SK-N-SH treated with all-trans-retinoic acid at 6 μM for 48 hours (cell line): Measurements from ENCODE around the gene JHY.

ENCODE experiments used
- ATAC-seq: fragments of 200-7000 bp; cut with Tn5 transposase; 3 replicates; pipeline ENCODE4 v1.9.1; 2020; ENCODE audit warnings: mild to moderate bottlenecking, moderate library complexity
- ARNTL ChIP-seq: fragments of 450-650 bp; formaldehyde crosslinking; IDR thresholded peaks from 2 replicates; pipeline ENCODE4 v1.5.0; 2020; ENCODE audit warnings: low read depth, mild to moderate bottlenecking, moderate library complexity, borderline replicate concordance
- CSDC2 ChIP-seq: fragments of 250-450 bp; sonication (Bioruptor Pico); IDR thresholded peaks from 2 replicates; pipeline ENCODE4 v1.5.0; 2020; ENCODE audit warnings: mild to moderate bottlenecking, moderate library complexity
- ESRRG ChIP-seq: fragments of 250-450 bp; sonication (Bioruptor Pico); IDR thresholded peaks from 2 replicates; pipeline ENCODE4 v1.6.1; 2021; ENCODE audit warnings: mild to moderate bottlenecking
- GLIS3 ChIP-seq: fragments of 250-450 bp; sonication (Bioruptor Pico); IDR thresholded peaks from 2 replicates; pipeline ENCODE4 v1.5.0; 2020; ENCODE audit warnings: mild to moderate bottlenecking, moderate library complexity
- ISL1 ChIP-seq: fragments of 250-450 bp; sonication (Bioruptor Pico); IDR thresholded peaks from 2 replicates; pipeline ENCODE4 v2.1.2; 2022; ENCODE audit warnings: mild to moderate bottlenecking, moderate library complexity
- PPARA ChIP-seq: fragments of 250-450 bp; sonication (Bioruptor Pico); IDR thresholded peaks from 2 replicates; pipeline ENCODE4 v1.5.0; 2020; ENCODE audit warnings: mild to moderate bottlenecking, borderline replicate concordance
- RARB ChIP-seq: fragments of 250-450 bp; sonication (Bioruptor Pico); IDR thresholded peaks from 2 replicates; pipeline ENCODE4 v1.8.0; 2021; ENCODE audit warnings: mild to moderate bottlenecking, moderate library complexity
- SNAI2 ChIP-seq: fragments of 250-450 bp; sonication (Bioruptor Pico); IDR thresholded peaks from 2 replicates; pipeline ENCODE4 v1.5.0; 2020; ENCODE audit warnings: mild to moderate bottlenecking, moderate library complexity
- TCF4 ChIP-seq: fragments of 250-450 bp; sonication (Bioruptor Pico); IDR thresholded peaks from 2 replicates; pipeline ENCODE4 v1.8.0; 2021; ENCODE audit warnings: mild to moderate bottlenecking, moderate library complexity, borderline replicate concordance
- TOX ChIP-seq: fragments of 250-450 bp; sonication (Bioruptor Pico); IDR thresholded peaks from 2 replicates; pipeline ENCODE4 v1.8.0; 2021; ENCODE audit warnings: mild to moderate bottlenecking, moderate library complexity, borderline replicate concordance
- ZC3H10 ChIP-seq: fragments of 250-450 bp; sonication (Bioruptor Pico); IDR thresholded peaks from 2 replicates; pipeline ENCODE4 v1.5.1; 2021; ENCODE audit warnings: mild to moderate bottlenecking, moderate library complexity
- ZFP3 ChIP-seq: fragments of 250-450 bp; sonication (Bioruptor Pico); IDR thresholded peaks from 2 replicates; pipeline ENCODE4 v1.5.0; 2020; ENCODE audit warnings: mild to moderate bottlenecking, moderate library complexity
- ZNF565 ChIP-seq: fragments of 450-650 bp; formaldehyde crosslinking; conservative IDR thresholded peaks from 2 replicates; pipeline ENCODE4 v1.5.0; 2020; ENCODE audit warnings: low read depth, mild to moderate bottlenecking, moderate library complexity
- ZNF70 ChIP-seq: fragments of 450-650 bp; formaldehyde crosslinking; IDR thresholded peaks from 2 replicates; pipeline ENCODE4 v1.5.0; 2020; ENCODE audit warnings: mild to moderate bottlenecking, moderate library complexity
- ZNF8 ChIP-seq: fragments of 450-650 bp; formaldehyde crosslinking; IDR thresholded peaks from 2 replicates; pipeline ENCODE4 v1.5.0; 2020; ENCODE audit warnings: mild to moderate bottlenecking, moderate library complexity
- TF ChIP-seq, protein P1 (sequence below): fragments of 250-450 bp; sonication (Bioruptor Pico); IDR thresholded peaks from 2 replicates; pipeline ENCODE4 v1.5.1; 2020; ENCODE audit warnings: low read depth, mild to moderate bottlenecking, moderate library complexity
- TF ChIP-seq, protein P2 (sequence below): fragments of 250-450 bp; sonication (Bioruptor Pico); IDR thresholded peaks from 2 replicates; pipeline ENCODE4 v1.5.1; 2021; ENCODE audit warnings: mild to moderate bottlenecking, moderate library complexity
- TF ChIP-seq, protein P3 (sequence below): fragments of 250-450 bp; sonication (Bioruptor Pico); IDR thresholded peaks from 2 replicates; pipeline ENCODE4 v1.5.0; 2020; ENCODE audit warnings: mild to moderate bottlenecking, moderate library complexity
- TF ChIP-seq, protein P4 (sequence below): fragments of 250-450 bp; sonication (Bioruptor Pico); IDR thresholded peaks from 2 replicates; pipeline ENCODE4 v1.8.0; 2021; ENCODE audit warnings: low read depth, mild to moderate bottlenecking, moderate library complexity, borderline replicate concordance

The JHY gene

DNA sequence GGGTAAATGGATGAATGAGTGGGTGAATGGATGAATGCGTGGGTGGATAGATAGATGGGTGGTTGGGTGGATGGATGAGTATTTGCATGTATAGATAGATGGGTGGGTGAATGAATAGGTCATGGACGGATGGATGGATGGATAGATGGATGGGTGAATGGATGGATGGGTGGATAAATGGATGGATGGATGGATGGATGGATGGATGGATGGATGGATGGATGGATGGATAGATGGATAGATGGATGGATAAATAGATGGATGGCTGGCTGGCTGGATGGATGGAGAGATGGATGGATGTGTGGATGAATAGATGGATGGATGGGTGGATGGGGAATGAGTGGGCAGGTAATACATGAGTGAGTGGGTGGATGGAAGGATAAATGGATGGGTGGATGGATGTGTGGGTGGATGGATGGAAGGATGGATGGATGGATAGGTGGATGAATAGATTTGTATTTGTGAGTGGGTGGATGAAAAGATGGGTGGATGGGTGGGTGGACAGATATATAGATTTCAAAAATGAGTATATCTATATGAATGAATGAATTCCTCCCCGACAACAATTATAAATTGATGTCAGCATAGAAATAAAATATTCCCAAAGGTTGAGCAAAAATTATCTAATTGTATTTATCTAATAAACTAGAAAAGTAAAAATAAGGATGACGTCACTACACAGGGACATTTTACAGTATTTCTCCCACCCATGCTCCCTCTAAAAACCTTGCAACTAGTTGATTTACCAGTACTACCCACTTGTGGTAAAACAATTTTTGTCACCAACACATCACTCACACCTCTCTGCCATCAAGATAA, 44.8 kb upstream of the JHY start:
- TF ChIP-seq RARB (CRISPR knock-in tag) (no peak), ISL1 (CRISPR knock-in tag) (no peak), ZNF565 (CRISPR knock-in tag) (no peak), ZFP3 (CRISPR knock-in tag) (no peak), CSDC2 (CRISPR knock-in tag) (no peak), ZC3H10 (CRISPR knock-in tag) (no peak), TOX (CRISPR knock-in tag) (no peak), ARNTL (no peak), ZNF70 (CRISPR knock-in tag) (no peak), GLIS3 (no peak), SNAI2 (CRISPR knock-in tag) (no peak)
- TF ChIP-seq, protein P1, sequence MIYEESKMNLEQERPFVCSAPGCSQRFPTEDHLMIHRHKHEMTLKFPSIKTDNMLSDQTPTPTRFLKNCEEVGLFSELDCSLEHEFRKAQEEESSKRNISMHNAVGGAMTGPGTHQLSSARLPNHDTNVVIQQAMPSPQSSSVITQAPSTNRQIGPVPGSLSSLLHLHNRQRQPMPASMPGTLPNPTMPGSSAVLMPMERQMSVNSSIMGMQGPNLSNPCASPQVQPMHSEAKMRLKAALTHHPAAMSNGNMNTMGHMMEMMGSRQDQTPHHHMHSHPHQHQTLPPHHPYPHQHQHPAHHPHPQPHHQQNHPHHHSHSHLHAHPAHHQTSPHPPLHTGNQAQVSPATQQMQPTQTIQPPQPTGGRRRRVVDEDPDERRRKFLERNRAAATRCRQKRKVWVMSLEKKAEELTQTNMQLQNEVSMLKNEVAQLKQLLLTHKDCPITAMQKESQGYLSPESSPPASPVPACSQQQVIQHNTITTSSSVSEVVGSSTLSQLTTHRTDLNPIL: no peak
- TF ChIP-seq, protein P2, sequence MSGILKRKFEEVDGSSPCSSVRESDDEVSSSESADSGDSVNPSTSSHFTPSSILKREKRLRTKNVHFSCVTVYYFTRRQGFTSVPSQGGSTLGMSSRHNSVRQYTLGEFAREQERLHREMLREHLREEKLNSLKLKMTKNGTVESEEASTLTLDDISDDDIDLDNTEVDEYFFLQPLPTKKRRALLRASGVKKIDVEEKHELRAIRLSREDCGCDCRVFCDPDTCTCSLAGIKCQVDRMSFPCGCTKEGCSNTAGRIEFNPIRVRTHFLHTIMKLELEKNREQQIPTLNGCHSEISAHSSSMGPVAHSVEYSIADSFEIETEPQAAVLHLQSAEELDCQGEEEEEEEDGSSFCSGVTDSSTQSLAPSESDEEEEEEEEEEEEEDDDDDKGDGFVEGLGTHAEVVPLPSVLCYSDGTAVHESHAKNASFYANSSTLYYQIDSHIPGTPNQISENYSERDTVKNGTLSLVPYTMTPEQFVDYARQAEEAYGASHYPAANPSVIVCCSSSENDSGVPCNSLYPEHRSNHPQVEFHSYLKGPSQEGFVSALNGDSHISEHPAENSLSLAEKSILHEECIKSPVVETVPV: no peak
- ATAC-seq: no peak

DNA sequence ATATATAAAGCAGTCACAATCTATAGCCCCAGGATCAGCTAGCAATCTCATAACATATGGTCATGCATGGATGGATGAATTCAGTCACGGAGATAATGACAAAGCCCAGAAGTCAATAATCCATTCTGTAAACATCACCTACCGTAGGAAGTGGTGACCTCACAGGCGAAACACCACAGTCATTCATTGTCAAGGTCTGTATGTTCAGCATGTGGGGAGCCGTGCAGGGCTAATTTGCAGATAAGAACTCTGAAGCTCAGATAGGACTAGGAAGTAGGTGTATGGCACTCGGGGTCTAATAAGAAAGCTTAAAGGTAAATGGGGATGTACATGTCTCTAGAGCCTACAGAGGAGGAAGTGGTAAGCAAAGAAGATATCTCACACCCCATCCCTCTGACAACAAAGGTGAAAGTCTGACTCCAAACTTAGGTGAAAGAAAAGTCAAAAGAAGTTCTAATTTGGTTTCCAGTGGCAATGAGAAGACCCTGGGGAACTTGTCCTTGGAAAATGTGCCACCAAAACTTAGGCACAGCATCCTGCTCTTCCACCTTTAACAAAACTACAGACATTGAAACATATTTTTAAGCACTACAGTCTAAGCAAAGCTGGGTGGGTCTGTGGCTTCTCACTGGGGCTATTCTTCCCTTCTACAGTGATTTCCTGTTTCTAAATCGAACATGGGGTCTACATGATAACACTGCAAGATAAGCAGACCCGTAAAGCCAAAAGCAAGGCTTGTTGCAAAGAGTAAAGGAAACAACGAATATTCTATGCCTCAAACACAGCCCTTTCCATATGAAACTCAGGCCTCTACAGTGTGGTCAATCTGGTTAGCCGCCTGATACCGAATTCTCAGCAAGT, 39.0 kb upstream of the JHY start:
- TF ChIP-seq ZNF70 (CRISPR knock-in tag) (no peak), TOX (CRISPR knock-in tag) (no peak), RARB (CRISPR knock-in tag) (no peak), TCF4 (CRISPR knock-in tag) (no peak), ZFP3 (CRISPR knock-in tag) (no peak), ESRRG (CRISPR knock-in tag) (no peak)
- TF ChIP-seq, protein P1: no peak
- TF ChIP-seq, protein P3, sequence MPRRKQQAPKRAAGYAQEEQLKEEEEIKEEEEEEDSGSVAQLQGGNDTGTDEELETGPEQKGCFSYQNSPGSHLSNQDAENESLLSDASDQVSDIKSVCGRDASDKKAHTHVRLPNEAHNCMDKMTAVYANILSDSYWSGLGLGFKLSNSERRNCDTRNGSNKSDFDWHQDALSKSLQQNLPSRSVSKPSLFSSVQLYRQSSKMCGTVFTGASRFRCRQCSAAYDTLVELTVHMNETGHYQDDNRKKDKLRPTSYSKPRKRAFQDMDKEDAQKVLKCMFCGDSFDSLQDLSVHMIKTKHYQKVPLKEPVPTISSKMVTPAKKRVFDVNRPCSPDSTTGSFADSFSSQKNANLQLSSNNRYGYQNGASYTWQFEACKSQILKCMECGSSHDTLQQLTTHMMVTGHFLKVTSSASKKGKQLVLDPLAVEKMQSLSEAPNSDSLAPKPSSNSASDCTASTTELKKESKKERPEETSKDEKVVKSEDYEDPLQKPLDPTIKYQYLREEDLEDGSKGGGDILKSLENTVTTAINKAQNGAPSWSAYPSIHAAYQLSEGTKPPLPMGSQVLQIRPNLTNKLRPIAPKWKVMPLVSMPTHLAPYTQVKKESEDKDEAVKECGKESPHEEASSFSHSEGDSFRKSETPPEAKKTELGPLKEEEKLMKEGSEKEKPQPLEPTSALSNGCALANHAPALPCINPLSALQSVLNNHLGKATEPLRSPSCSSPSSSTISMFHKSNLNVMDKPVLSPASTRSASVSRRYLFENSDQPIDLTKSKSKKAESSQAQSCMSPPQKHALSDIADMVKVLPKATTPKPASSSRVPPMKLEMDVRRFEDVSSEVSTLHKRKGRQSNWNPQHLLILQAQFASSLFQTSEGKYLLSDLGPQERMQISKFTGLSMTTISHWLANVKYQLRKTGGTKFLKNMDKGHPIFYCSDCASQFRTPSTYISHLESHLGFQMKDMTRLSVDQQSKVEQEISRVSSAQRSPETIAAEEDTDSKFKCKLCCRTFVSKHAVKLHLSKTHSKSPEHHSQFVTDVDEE: no peak
- TF ChIP-seq, protein P2: no peak
- no peak for ATAC-seq

DNA sequence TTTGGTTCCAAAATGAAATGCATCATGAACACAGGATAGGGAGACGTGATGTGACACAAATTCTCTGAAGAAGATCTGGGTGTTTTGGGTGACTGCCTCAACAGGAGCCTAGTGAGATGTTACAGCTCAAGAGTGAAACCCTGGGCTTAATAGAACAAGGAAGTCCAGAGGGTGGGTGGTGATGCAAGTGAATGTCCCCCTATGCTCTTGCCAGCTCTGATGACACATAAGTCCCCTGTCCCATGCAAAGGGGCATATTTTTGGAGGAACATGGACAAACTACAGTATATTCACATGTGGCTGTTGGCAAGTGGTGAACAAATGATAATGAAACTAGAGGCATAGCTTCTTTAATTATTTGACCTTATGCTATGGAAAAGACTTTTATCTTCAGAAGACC, 35.1 kb upstream of the JHY start:
- no peak for ATAC-seq
- TF ChIP-seq CSDC2 (CRISPR knock-in tag): no peak
- TF ChIP-seq, protein P3: no peak
- TF ChIP-seq, protein P1: no peak
- TF ChIP-seq ZNF565 (CRISPR knock-in tag): no peak
- TF ChIP-seq TCF4 (CRISPR knock-in tag): no peak
- TF ChIP-seq, protein P4, sequence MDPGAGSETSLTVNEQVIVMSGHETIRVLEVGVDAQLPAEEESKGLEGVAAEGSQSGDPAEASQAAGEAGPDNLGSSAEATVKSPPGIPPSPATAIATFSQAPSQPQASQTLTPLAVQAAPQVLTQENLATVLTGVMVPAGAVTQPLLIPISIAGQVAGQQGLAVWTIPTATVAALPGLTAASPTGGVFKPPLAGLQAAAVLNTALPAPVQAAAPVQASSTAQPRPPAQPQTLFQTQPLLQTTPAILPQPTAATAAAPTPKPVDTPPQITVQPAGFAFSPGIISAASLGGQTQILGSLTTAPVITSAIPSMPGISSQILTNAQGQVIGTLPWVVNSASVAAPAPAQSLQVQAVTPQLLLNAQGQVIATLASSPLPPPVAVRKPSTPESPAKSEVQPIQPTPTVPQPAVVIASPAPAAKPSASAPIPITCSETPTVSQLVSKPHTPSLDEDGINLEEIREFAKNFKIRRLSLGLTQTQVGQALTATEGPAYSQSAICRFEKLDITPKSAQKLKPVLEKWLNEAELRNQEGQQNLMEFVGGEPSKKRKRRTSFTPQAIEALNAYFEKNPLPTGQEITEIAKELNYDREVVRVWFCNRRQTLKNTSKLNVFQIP (CRISPR knock-in tag): no peak
- TF ChIP-seq ZNF8 (CRISPR knock-in tag): no peak
- no peak for TF ChIP-seq ZC3H10 (CRISPR knock-in tag)
- no peak for TF ChIP-seq PPARA (CRISPR knock-in tag)
- no peak for TF ChIP-seq GLIS3
- no peak for TF ChIP-seq RARB (CRISPR knock-in tag)
- TF ChIP-seq ISL1 (CRISPR knock-in tag): no peak
